ENCODE results near the gene ZCCHC14.
"Not testable (repeated sequence)": the region's sequence is repeated elsewhere in the genome, so short reads cannot be mapped to it uniquely, and the experiment has no call there.

- TF ChIP-seq EZH2 (IDR thresholded peaks at IDR 0.05; ENCODE audit: borderline replicate concordance); CTCF (IDR thresholded peaks at IDR 0.05; ENCODE audit: poor library complexity): not testable (repeated sequence)
Observed at GRCh38 chr16:87509778-87510177, 17.0 kb upstream of the ZCCHC14 start.

All from hepatocyte (in vitro differentiated cells).